ENCODE results near the gene TSPEAR. TPM values are rescaled to one million over a fixed set of nuclear protein-coding genes. Genes with fewer than 3 reads are reported as not detected.

Gene TSPEAR
- total and polyA plus RNA-seq, 2 donors (not counting 1 experiment from before 2014, with no cell fraction given), result not detected

- Histone ChIP-seq H3K36me3 (ENCODE audit: control insufficient read depth, insufficient read depth, low read length) (no peaks in the 10 kb centered on the region), H3K9ac (ENCODE audit: insufficient read depth, low read length) (no peak overlapping the region), H4K20me1 (ENCODE audit: control insufficient read depth, extremely low read depth, insufficient read depth, low read length) (no peaks in the 10 kb centered on the region), H3K27ac (ENCODE audit: insufficient read depth, low read length) (no peak overlapping the region), H2AFZ (ENCODE audit: low read length) (no peak overlapping the region), H3K4me2 (ENCODE audit: extremely low read depth, insufficient read depth, low read length) (no peak overlapping the region), H3K9me3 (ENCODE audit: control insufficient read depth, insufficient read depth, low read depth, low read length) (no peaks in the 10 kb centered on the region), H3K79me2 (ENCODE audit: control insufficient read depth, insufficient read depth, low read length) (no peaks in the 10 kb centered on the region), H3K4me1 (ENCODE audit: control insufficient read depth, extremely low read depth, insufficient read depth, low read length) (no peaks in the 10 kb centered on the region), H3K4me3 (replicated peaks in 1 of 4; ENCODE audit: control extremely low read depth in 1 of 4, insufficient read depth in 1 of 4, low read depth in 3 of 4, low read length in 4 of 4) (no peak overlapping the region), H3K27me3 (ENCODE audit: control insufficient read depth, insufficient read depth, low read length) (no peaks in the 10 kb centered on the region)
- no peak for DNase-seq (ENCODE audit: low read depth in 2 of 2)
- TF ChIP-seq CTCF (conservative IDR thresholded peaks at IDR 0.05 in 1 of 2, IDR thresholded peaks at IDR 0.05 in 1 of 2; ENCODE audit: low read depth in 1 of 2, low read length in 2 of 2) (no peak), EZH2 (IDR thresholded peaks at IDR 0.05; ENCODE audit: low read length, missing control alignments) (no peak)
Measured at GRCh38 chr21:44740742-44741141, 29.4 kb upstream of the TSPEAR start.

- no peak for DNase-seq (ENCODE audit: low read depth in 2 of 2)
- no peaks in the 10 kb centered on the region for H3K27me3 ChIP-seq (ENCODE audit: control insufficient read depth, insufficient read depth, low read length)
- TF ChIP-seq EZH2 (IDR thresholded peaks at IDR 0.05; ENCODE audit: low read length, missing control alignments), result no peak
- TF ChIP-seq CTCF (conservative IDR thresholded peaks at IDR 0.05 in 1 of 2, IDR thresholded peaks at IDR 0.05 in 1 of 2; ENCODE audit: low read depth in 1 of 2, low read length in 2 of 2), result no peak
- H3K4me2 ChIP-seq (ENCODE audit: extremely low read depth, insufficient read depth, low read length), result no peak overlapping the region
- no peak overlapping the region for H3K27ac ChIP-seq (ENCODE audit: insufficient read depth, low read length)
- no peaks in the 10 kb centered on the region for H4K20me1 ChIP-seq (ENCODE audit: control insufficient read depth, extremely low read depth, insufficient read depth, low read length)
- H3K9me3 ChIP-seq (ENCODE audit: control insufficient read depth, insufficient read depth, low read depth, low read length), result no peaks in the 10 kb centered on the region
- H3K4me3 ChIP-seq (replicated peaks in 1 of 4; ENCODE audit: control extremely low read depth in 1 of 4, insufficient read depth in 1 of 4, low read depth in 3 of 4, low read length in 4 of 4), result no peak overlapping the region
- no peaks in the 10 kb centered on the region for H3K36me3 ChIP-seq (ENCODE audit: control insufficient read depth, insufficient read depth, low read length)
- no peak overlapping the region for H3K9ac ChIP-seq (ENCODE audit: insufficient read depth, low read length)
- no peak overlapping the region for H2AFZ ChIP-seq (ENCODE audit: low read length)
- H3K79me2 ChIP-seq (ENCODE audit: control insufficient read depth, insufficient read depth, low read length), result no peaks in the 10 kb centered on the region
- no peaks in the 10 kb centered on the region for H3K4me1 ChIP-seq (ENCODE audit: control insufficient read depth, extremely low read depth, insufficient read depth, low read length)
Measured at GRCh38 chr21:44739316-44739715, 27.9 kb upstream of the TSPEAR start.

- Histone ChIP-seq H3K9ac (ENCODE audit: insufficient read depth, low read length) (no peak overlapping the region), H3K4me2 (ENCODE audit: extremely low read depth, insufficient read depth, low read length) (no peak overlapping the region), H3K9me3 (ENCODE audit: control insufficient read depth, insufficient read depth, low read depth, low read length) (no peaks in the 10 kb centered on the region), H2AFZ (ENCODE audit: low read length) (no peak overlapping the region), H3K79me2 (ENCODE audit: control insufficient read depth, insufficient read depth, low read length) (no peaks in the 10 kb centered on the region), H3K4me3 (replicated peaks in 1 of 4; ENCODE audit: control extremely low read depth in 1 of 4, insufficient read depth in 1 of 4, low read depth in 3 of 4, low read length in 4 of 4) (no peak overlapping the region), H3K36me3 (ENCODE audit: control insufficient read depth, insufficient read depth, low read length) (no peaks in the 10 kb centered on the region), H3K27me3 (ENCODE audit: control insufficient read depth, insufficient read depth, low read length) (no peaks in the 10 kb centered on the region), H3K27ac (ENCODE audit: insufficient read depth, low read length) (no peak overlapping the region), H3K4me1 (ENCODE audit: control insufficient read depth, extremely low read depth, insufficient read depth, low read length) (no peaks in the 10 kb centered on the region), H4K20me1 (ENCODE audit: control insufficient read depth, extremely low read depth, insufficient read depth, low read length) (no peaks in the 10 kb centered on the region)
- DNase-seq (ENCODE audit: low read depth in 2 of 2), result no peak
- no peak for TF ChIP-seq CTCF (conservative IDR thresholded peaks at IDR 0.05 in 1 of 2, IDR thresholded peaks at IDR 0.05 in 1 of 2; ENCODE audit: low read depth in 1 of 2, low read length in 2 of 2)
- no peak for TF ChIP-seq EZH2 (IDR thresholded peaks at IDR 0.05; ENCODE audit: low read length, missing control alignments)
Measured at GRCh38 chr21:44738621-44739020, 27.2 kb upstream of the TSPEAR start.

Data from fibroblast of lung (primary cell).